ENCODE measurements around the gene TMEM184C.

TMEM184C gene

DNA sequence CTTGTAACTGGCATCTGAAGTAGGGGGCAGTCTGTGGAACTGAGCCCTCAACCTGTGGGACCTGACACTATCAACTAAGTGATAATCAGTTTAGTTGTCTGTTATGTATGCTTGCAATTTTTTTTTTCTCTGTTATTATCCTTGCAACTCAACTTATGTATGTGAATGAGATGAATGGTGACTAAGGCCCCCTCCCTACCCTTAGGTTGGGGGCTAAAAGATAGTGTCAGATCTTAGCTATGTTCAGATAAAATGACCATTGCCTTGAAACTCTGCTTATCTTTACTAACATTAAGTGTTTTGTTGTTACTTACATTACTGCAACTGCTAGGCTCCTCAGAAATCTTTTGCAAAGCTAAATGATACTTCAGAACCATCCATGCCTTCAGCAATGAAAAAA lies 31.5 kb downstream of the TMEM184C start:
- in situ Hi-C loops (cut with HindIII; ENCODE audit: low sequenced_read_pairs), result no loop called here

DNA sequence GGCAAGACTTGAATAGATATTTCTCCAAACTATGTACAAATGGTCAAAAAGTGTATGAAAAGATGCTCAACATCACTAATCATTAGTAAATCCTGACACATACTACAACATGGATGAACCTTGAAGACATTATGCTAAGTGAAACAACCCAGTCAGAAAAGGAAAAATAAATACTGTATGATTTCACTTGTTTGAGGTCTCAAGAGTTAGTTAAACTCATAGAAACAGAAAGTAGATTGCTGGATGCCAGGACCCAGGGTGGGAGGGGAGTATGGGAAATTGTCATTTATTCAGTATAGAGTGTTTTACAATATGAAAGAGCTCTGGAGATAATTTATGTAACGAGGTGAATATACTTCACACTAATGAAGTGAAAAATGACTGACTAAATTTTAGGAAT lies 34.4 kb downstream of the TMEM184C start:
- in situ Hi-C loops (cut with HindIII; ENCODE audit: low sequenced_read_pairs), result no loop called here

GRCh38 chr4:147655639-147656038 lies 38.4 kb downstream of the TMEM184C start:
- in situ Hi-C loops (cut with HindIII; ENCODE audit: low sequenced_read_pairs), result no loop called here

DNA sequence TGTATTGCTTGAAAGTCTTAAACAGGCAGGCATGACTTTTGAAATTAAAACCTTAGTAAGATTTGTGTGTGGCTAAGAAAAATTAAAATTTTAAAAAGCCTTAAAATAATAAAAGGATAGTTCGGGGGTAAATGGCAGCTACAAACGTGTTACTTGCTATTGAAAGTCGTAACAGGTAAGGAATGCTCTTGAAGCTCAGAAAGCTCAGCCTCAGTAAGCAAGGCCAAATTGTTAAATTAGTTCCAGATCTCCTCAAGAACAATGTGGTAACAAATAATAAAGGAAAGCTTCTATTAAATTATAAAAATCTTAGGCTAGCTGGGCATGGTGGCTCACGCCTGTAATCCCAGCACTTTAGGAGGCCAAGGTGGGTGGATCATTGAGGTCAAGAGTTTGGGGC lies 41.3 kb downstream of the TMEM184C start:
- in situ Hi-C loops (cut with HindIII; ENCODE audit: low sequenced_read_pairs), result no loop called here

- in situ Hi-C loops (cut with HindIII; ENCODE audit: low sequenced_read_pairs), result no loop called here
Measured at GRCh38 chr4:147674073-147674472, 56.9 kb downstream of the TMEM184C start.

GRCh38 chr4:147674496-147674895 lies 57.3 kb downstream of the TMEM184C start:
- in situ Hi-C loops (cut with HindIII; ENCODE audit: low sequenced_read_pairs), result no loop called here

GRCh38 chr4:147678106-147678505 lies 60.9 kb downstream of the TMEM184C start:
- in situ Hi-C loops (cut with HindIII; ENCODE audit: low sequenced_read_pairs), result no loop called here

DNA sequence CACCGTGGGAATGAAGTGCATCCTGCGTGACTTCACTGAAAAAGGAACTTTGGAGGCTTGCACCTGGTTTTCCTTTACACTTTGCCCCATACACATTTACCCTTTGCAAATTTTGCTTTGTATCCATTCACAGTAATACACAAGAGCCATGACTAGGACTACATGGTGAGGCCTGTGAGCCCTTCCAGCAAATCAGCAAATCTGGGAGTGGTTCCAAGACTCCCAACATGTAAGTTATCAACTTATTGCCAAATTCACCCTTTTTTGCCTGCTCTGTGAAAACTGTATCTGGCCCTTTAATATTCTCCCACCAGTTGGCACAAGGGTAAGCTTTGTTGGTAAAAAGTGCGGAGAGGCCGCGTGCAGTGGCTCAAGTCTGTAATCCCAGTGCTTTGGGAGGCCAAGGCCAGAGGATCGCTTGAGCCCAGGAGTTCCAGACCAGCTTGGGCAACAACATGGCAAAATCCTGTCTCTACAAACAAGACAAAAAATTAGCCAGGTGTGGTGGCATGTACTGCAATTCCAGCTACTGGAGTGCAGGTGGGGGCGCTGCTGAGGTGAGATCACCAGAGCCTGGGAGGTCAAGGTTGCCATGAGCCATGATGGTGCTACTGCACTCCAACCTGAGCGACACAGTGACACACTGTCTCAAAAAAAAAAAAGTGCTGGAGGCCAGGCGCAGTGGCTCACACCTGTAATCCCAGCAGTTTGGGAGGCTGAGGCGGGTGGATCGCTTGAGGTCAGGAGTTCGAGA lies 61.8 kb downstream of the TMEM184C start:
- in situ Hi-C loops (cut with HindIII; ENCODE audit: low sequenced_read_pairs), result no loop called here

- in situ Hi-C loops (cut with HindIII; ENCODE audit: low sequenced_read_pairs), result no loop called here
Measured at GRCh38 chr4:147682755-147683154, 65.6 kb downstream of the TMEM184C start.

DNA sequence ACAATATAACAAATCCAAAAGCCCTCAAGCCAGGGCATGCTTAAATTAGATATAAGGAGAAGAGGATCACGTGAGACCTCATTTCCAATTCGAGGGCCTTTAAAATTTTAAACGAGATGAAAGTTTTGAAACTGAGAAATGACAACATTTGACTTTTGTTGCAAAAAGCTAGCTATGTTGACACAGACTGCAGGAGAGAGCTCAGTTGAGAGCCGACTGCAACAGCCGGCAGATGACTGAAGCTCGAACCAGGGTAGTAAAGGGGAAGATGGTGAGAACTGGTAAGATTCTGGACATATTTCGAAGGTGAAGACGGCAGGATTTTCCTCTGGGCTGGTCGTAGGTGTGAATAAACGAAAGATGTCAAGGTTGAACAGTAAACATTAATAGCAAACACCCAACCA lies 66.0 kb downstream of the TMEM184C start:
- in situ Hi-C loops (cut with HindIII; ENCODE audit: low sequenced_read_pairs), result no loop called here

DNA sequence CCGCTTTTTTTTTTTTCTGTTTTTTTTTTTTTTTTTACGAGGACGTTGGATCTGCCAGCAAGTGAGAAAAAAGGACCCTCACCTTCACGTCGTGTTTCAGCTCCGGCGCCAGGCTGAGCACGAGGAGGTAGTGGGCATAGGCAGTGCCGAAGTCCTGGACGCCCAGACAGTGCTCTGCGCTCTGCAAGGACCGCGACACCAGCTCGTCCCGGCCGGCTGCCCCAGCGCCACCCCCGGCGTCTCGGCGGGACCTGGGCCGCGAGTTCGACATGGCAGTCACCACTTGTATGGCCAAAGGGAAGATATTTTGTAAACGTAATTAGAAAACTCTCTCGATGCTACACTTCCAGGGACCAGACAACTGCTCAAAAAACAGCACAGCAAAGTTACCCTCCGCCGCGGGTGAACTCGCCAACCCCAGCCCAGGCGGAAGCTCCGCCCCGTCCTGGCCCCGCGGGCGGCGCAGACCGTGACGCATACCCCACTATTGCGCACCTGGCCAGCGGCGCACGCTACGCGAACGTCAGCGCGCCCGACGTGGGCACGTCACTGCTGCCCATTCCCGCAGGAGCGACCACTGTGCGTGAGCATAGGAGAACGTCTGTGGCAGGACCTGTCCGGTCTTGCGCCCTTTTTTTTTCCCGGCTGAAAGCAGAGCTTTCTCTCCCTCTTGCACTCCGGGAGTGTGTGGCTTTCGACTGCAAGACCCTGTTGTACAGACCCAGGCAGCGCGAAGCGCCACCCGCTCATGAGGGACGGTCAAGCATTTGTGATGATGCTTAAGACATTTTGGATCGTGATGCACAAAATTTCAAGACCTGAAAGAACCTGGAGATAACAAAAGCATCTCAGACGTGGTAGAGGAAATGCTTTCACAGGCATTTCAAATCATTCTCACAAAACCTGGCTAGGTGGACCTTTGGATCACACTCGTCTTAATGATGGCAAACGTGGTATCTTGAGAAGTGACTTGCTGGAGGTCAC lies 66.8 kb downstream of the TMEM184C start, which contains the start of gene PRMT9:
Gene PRMT9, minus strand, starts transcription at position 447 of the 984 bp plus-strand sequence. Its CDS starts 176 bp downstream, at position 271.
- in situ Hi-C loops (cut with HindIII; ENCODE audit: low sequenced_read_pairs), result no loop called here

- in situ Hi-C loops (cut with HindIII; ENCODE audit: low sequenced_read_pairs), result no loop called here
Measured at GRCh38 chr4:147689067-147689466, 71.9 kb downstream of the TMEM184C start.

- in situ Hi-C loops (cut with HindIII; ENCODE audit: low sequenced_read_pairs), result no loop called here
Measured at GRCh38 chr4:147691820-147692219, 74.6 kb downstream of the TMEM184C start.

DNA sequence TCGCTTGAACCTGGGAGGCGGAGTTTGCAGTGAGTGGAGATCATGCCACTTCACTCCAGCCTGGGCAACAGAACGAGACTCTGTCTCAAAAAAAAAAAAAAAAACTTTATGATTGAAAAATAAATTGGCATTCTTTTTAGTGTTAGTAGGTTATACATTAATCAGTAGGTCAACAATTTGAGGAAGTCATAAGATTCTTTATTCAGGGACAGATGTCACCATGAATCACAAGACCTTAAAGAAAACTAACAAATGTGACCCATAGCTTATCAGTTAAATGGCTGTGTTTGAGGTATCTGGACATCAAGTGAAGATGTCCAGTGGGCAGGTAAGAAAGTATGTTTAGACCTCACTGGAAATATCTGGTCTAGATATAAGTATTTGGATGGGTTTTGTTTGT lies 76.0 kb downstream of the TMEM184C start:
- in situ Hi-C loops (cut with HindIII; ENCODE audit: low sequenced_read_pairs), result no loop called here

- in situ Hi-C loops (cut with HindIII; ENCODE audit: low sequenced_read_pairs), result no loop called here
Measured at GRCh38 chr4:147696866-147697265, 79.7 kb downstream of the TMEM184C start.

- in situ Hi-C loops (cut with HindIII; ENCODE audit: low sequenced_read_pairs), result no loop called here
Measured at GRCh38 chr4:147704846-147705245, 87.6 kb downstream of the TMEM184C start.

DNA sequence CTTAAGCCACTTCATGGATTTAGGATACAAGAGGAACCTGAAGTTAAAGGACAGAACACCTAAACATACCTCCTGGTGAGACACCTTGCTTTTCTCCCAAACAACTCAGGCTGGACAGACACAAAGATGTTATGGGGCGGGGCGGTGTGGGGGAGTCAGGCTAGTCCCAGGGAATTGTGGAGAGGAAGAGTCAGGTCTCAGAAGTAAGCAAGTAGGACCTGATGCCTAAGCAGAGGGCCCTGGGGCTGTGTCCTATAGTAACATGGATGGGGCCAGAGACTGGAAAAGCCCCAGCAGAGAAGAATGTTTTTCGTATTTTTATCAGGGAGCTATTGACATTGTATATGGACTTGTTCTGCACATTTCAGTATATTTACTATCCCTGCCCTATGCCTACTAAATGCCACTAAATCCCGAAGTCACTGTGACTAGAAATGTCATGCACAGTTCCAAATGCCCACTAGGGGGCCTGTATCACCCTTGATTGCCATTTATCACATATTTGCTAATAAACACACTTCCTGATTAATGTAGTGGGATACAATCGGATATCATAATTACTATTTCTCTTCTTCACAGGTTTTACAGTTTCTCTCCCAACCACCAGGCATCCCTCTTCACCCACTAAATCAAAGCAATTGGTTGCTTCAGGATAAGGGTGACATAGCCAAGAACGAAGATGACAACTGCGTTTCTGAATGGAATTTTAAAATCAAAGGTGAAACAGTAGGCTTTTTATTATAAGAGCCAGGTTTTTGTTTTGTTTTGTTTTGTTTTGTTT lies 90.9 kb downstream of the TMEM184C start:
- in situ Hi-C loops (cut with HindIII; ENCODE audit: low sequenced_read_pairs), result no loop called here

- in situ Hi-C loops (cut with HindIII; ENCODE audit: low sequenced_read_pairs), result no loop called here
Measured at GRCh38 chr4:147709999-147710398, 92.8 kb downstream of the TMEM184C start.

DNA sequence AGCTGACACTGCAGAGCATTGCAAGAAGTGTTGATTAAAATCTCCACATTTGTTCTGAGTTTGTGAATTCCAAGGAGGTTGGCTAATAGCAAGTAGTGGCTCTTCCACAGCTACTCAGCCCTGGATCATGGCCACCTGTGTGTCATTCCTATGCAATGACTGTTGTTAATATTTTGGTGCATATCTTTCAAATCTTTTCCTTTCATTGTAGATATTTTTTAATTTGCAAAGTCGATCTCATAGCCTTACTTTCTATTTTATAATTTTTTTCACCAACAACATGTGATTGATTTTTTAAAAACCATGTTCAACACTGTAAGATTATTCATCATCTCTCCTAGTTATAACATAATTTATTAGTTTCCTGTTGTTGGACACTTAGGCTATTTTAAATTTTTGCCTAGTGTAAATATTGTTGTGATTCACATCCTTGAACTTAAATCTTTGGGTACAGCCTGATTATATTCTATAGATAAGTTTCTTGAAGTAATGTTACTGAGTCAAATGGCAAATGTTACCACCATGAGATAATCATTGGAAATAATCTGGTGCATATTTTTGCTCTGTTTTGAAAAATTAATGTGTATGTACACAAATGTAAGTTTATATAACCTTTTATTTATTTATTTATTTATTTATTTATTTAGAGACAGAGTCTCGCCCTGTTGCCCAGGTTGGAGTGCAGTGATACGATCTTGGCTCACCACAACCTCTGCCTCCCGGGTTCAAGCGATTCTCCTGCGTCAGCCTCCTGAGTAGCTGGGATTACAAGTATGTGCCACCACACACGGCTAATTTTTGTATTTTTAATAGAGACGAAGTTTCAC lies 97.6 kb downstream of the TMEM184C start:
- in situ Hi-C loops (cut with HindIII; ENCODE audit: low sequenced_read_pairs), result no loop called here

- in situ Hi-C loops (cut with HindIII; ENCODE audit: low sequenced_read_pairs), result no loop called here
Measured at GRCh38 chr4:147717878-147718277, 100.7 kb downstream of the TMEM184C start.

Measured in DLD1 (cell line).